ENCODE results near the gene MPHOSPH10.

- no peak for TF ChIP-seq CTCF (IDR thresholded peaks at IDR 0.05)
- TF ChIP-seq POLR2A (IDR thresholded peaks at IDR 0.05) = no peak
- no peak for TF ChIP-seq EP300 (IDR thresholded peaks at IDR 0.05)
Measured at GRCh38 chr2:71125506-71126294, 4.7 kb upstream of the MPHOSPH10 start.
